Panc1 (cell line): ENCODE measurements around the gene RBP4.

ENCODE experiments used
- CTCF ChIP-seq: fragments of 450-650 bp; IDR thresholded peaks from 2 replicates; pipeline ENCODE4 v1.5.1; 2017; ENCODE audit warnings: mild to moderate bottlenecking
- POLR2AphosphoS5 ChIP-seq: IDR thresholded peaks from 2 replicates; pipeline ENCODE4 v1.6.1; 2012; ENCODE audit warnings: mild to moderate bottlenecking, low read depth, low read length, moderate library complexity
- REST ChIP-seq, 2 experiments: IDR thresholded peaks; 2 replicates each; pipeline ENCODE4 v1.6.1; 2011 to 2012; ENCODE audit warnings: low read depth in 2 of 2, control low read depth in 1 of 2, low read length in 1 of 2, mild to moderate bottlenecking in 1 of 2, moderate library complexity in 1 of 2; ENCODE audit not compliant: insufficient read depth in 1 of 2
- SIN3A ChIP-seq: IDR thresholded peaks from 2 replicates; pipeline ENCODE4 v1.6.1; 2012; ENCODE audit warnings: low read depth, mild to moderate bottlenecking, low read length, moderate library complexity, borderline replicate concordance; ENCODE audit not compliant: insufficient read depth

GRCh38 chr10:93565446-93565845, 35.6 kb downstream of the RBP4 start:
- no peak for TF ChIP-seq CTCF
- TF ChIP-seq REST (IDR thresholded peaks at IDR 0.05; ENCODE audit: insufficient read depth in 1 of 2, low read depth in 2 of 2, low read length in 1 of 2), result no peak
- TF ChIP-seq POLR2AphosphoS5, result no peak
- no peak for TF ChIP-seq SIN3A
